HepG2 (cell line): ENCODE measurements around the gene GPRC5B. TPM values are rescaled to one million over a fixed set of nuclear protein-coding genes. Genes with fewer than 3 reads are reported as not detected.

ENCODE experiments used
- ATAC-seq: fragments of 200-7000 bp; cut with Tn5 transposase; 3 replicates; pipeline ENCODE4 v1.9.1; 2020; ENCODE audit warnings: mild to moderate bottlenecking, moderate library complexity
- BruUV-seq: library from RNA; stranded (reverse); fragments of 400-500 nt; replicated peaks from 2 replicates; lab custom pipeline; 2021; lab: Mats Ljungman, UMichigan
- CTCF ChIA-PET: fragments of 300-600 bp; formaldehyde crosslinking; extraction: SDS; loops from one replicate; lab custom pipeline; 2021; ENCODE audit warnings: low total read pairs, inconsistent platforms, low intra/inter-chr PET ratio; lab: Yijun Ruan, JAX
- POLR2A ChIA-PET: fragments of 350-600 bp; sonication (Branson Sonifier 250); formaldehyde crosslinking; loops from one replicate; lab custom pipeline; 2020; ENCODE audit warnings: antibody characterized with exemption, inconsistent platforms; lab: Yijun Ruan, JAX
- DNase-seq: peaks from one replicate; pipeline ENCODE4 v3.0.0-alpha.2; 2015; ENCODE audit warnings: low spot score
- FAIRE-seq: peaks from 3 replicates; lab custom pipeline; 2011; peaks lifted over from hg19 to GRCh38; lab: Jason Lieb, UNC
- H2AFZ ChIP-seq: one replicate; pipeline ENCODE4 v1.6.1; 2011; ENCODE audit warnings: low read length, inconsistent platforms
- H3K27ac ChIP-seq: fragments of 300-600 bp; 3 replicates; pipeline ENCODE4 v1.8.0; 2011; ENCODE audit warnings: mixed run types, mild to moderate bottlenecking, mixed read lengths, low read length, inconsistent platforms; ENCODE audit not compliant: insufficient read depth; ENCODE audit errors: extremely low read length
- H3K27me3 ChIP-seq, 2 experiments: fragments of 200-600 bp in 1 of 2; 2 replicates in 1 of 2; 3 replicates in 1 of 2; pipeline versions ENCODE4 v1.6.0 to v1.8.0; 2011; ENCODE audit warnings: low read length in 2 of 2, mild to moderate bottlenecking in 2 of 2, moderate library complexity in 2 of 2, inconsistent platforms in 1 of 2; ENCODE audit not compliant: insufficient read depth in 2 of 2, control insufficient read depth in 1 of 2
- H3K36me3 ChIP-seq, 2 experiments: fragments of 200-600 bp in 1 of 2; replicated peaks in 1 of 2; 2 replicates in 1 of 2; 3 replicates in 1 of 2; pipeline versions ENCODE4 v1.5.1 to v1.8.0; 2011; ENCODE audit warnings: low read length in 2 of 2, inconsistent platforms in 1 of 2; ENCODE audit not compliant: insufficient read depth in 2 of 2, control insufficient read depth in 1 of 2
- H3K4me1 ChIP-seq: 2 replicates; pipeline ENCODE4 v1.5.1; 2012; ENCODE audit warnings: low read length, inconsistent platforms; ENCODE audit not compliant: insufficient read depth
- H3K4me2 ChIP-seq: 2 replicates; pipeline ENCODE4 v1.6.0; 2011; ENCODE audit warnings: low read depth, low read length, inconsistent platforms
- H3K4me3 ChIP-seq, 3 experiments: fragments of 200-600 bp in 1 of 3; sonication (generic), shearing (Covaris generic) in 1 of 3; replicated peaks in 1 of 3; 2 replicates each; pipeline ENCODE4 v1.5.1; 2011 to 2016; ENCODE audit warnings: low read length in 3 of 3, inconsistent platforms in 2 of 3, low read depth in 2 of 3, mild to moderate bottlenecking in 2 of 3, control low read depth in 1 of 3, mixed read lengths in 1 of 3; ENCODE audit not compliant: insufficient read depth in 1 of 3
- H3K79me2 ChIP-seq: one replicate; pipeline ENCODE4 v1.6.1; 2011; ENCODE audit warnings: low read length, inconsistent platforms; ENCODE audit not compliant: insufficient read depth
- H3K9ac ChIP-seq: 2 replicates; pipeline ENCODE4 v1.6.0; 2011; ENCODE audit warnings: mild to moderate bottlenecking, low read depth, low read length, inconsistent platforms; ENCODE audit not compliant: insufficient read depth
- H3K9me3 ChIP-seq: 2 replicates; pipeline ENCODE4 v1.5.1; 2012; ENCODE audit warnings: mild to moderate bottlenecking, low read length
- H4K20me1 ChIP-seq: 2 replicates; pipeline ENCODE4 v1.6.0; 2011; ENCODE audit warnings: inconsistent platforms, mild to moderate bottlenecking, low read length, moderate library complexity; ENCODE audit not compliant: insufficient read depth
- ATRX ChIP-seq: sonication (generic); formaldehyde crosslinking; IDR thresholded peaks from 2 replicates; pipeline ENCODE4 v1.4.0; 2020; ENCODE audit warnings: missing genetic modification reagents, borderline replicate concordance
- CEBPB ChIP-seq: IDR thresholded peaks from 2 replicates; pipeline ENCODE4 v1.6.1; 2011; ENCODE audit warnings: low read depth, low read length, improper control_type of control experiment, borderline replicate concordance
- CHCHD3 ChIP-seq: sonication (generic); formaldehyde crosslinking; IDR thresholded peaks from 2 replicates; pipeline ENCODE4 v1.8.0; 2022; ENCODE audit warnings: mild to moderate bottlenecking, missing genetic modification reagents, moderate library complexity
- MLLT10 ChIP-seq: sonication (generic); formaldehyde crosslinking; IDR thresholded peaks from 2 replicates; pipeline ENCODE4 v1.4.0; 2020; ENCODE audit warnings: missing genetic modification reagents
- NPAS2 ChIP-seq: sonication (generic); formaldehyde crosslinking; IDR thresholded peaks from 2 replicates; pipeline ENCODE4 v1.8.0; 2022; ENCODE audit warnings: mild to moderate bottlenecking, missing genetic modification reagents, borderline replicate concordance
- U2AF2 ChIP-seq: fragments of 200-400 bp; formaldehyde crosslinking; IDR thresholded peaks from 2 replicates; pipeline ENCODE4 v1.6.1; 2017; ENCODE audit warnings: low read depth, mild to moderate bottlenecking, low read length
- WGBS: methylation state at CpG from one replicate; pipeline ENCODE4 v1.1.6; 2017; ENCODE audit warnings: low lambda C conversion rate; 5-methylcytosine and 5-hydroxymethylcytosine counted together
- in situ Hi-C: cut with HindIII; loops from 2 replicates; pipeline ENCODE4 v1.10.0; 2017; ENCODE audit warnings: low pct_unique_long_range_greater_than_20kb; ENCODE audit not compliant: extremely low pct_ligation_motif_present
- intact Hi-C: fragments of 100-400 bp; cut with micrococcal nuclease; formaldehyde crosslinking; loops from one replicate; pipeline ENCODE4 v1.10.0; 2022; ENCODE audit not compliant: unreplicated experiment
- polyA plus RNA-seq, 8 experiments: library from polyadenylated mRNA; depleted of rRNA in 3 of 8; stranded (reverse) in 7 of 8; unstranded in 1 of 8; fragments of >200 nt; fragmentation: Illumina TruSeq in 4 of 8; extraction: Trizol in 4 of 8; gene quantifications; 2 replicates each; pipeline versions ENCODE4 v1.2.1 to v1.2.3, GENCODE V29; 2011 to 2016; ENCODE audit warnings: low read depth in 4 of 8, missing spikeins in 1 of 8, mixed read lengths in 1 of 8; ENCODE audit not compliant: insufficient read depth in 1 of 8
- total RNA-seq, 5 experiments: library from RNA; depleted of rRNA; stranded (reverse); fragments of >200 nt; fragmentation: Illumina TruSeq; extraction: Trizol; gene quantifications; 2 replicates each; pipeline ENCODE4 v1.2.3, GENCODE V29; 2016; ENCODE audit warnings: low read depth in 1 of 5
- TF ChIP-seq, protein P1 (sequence below): IDR thresholded peaks from 2 replicates; pipeline ENCODE4 v1.6.1; 2012; ENCODE audit warnings: inconsistent platforms
- TF ChIP-seq, protein P2 (sequence below): sonication (generic); formaldehyde crosslinking; conservative IDR thresholded peaks from 2 replicates; pipeline ENCODE4 v1.4.0; 2020; ENCODE audit warnings: missing genetic modification reagents
- TF ChIP-seq, protein P3 (sequence below): fragments of 450-650 bp; IDR thresholded peaks from 2 replicates; pipeline ENCODE4 v1.6.1; 2016
- TF ChIP-seq, protein P4 (sequence below): sonication (generic); formaldehyde crosslinking; IDR thresholded peaks from 2 replicates; pipeline ENCODE4 v1.4.0; 2020; ENCODE audit warnings: mild to moderate bottlenecking, missing genetic modification reagents
- TF ChIP-seq, protein P5 (sequence below): sonication (generic); formaldehyde crosslinking; IDR thresholded peaks from 2 replicates; pipeline ENCODE4 v1.5.0; 2020; ENCODE audit warnings: missing genetic modification reagents

GPRC5B gene
- total and polyA plus RNA-seq, 2 of the 13 experiments (the other 11 are each of a cell fraction or from before 2014, with no cell fraction given) = 0.46 to 0.53 TPM

DNA sequence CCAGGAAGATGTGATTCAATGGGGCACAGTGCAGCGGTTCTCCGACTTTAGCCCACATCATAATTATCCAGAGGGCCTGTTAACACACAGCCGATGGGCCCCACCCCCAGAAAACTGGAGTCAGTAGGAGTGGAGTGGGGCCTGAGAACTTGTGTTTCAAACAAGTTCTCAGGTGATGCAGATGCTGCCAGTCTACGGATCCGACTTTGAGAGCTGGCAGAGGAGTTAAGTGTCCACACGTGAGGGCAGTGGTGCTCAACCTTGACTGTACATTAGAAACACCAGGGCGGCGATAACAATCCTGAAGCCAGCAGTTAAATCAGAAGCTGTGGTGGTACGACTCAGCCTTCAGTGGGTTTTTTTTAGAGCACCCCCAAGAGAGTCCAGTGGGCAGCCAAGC is 75.0 kb downstream of the GPRC5B start:
- H3K27me3 ChIP-seq = no peaks in the 10 kb centered on the region
- H3K36me3 ChIP-seq = no peaks in the 10 kb centered on the region
- no peak overlapping the region for H2AFZ ChIP-seq
- H3K4me3 ChIP-seq = no peak overlapping the region
- TF ChIP-seq CHCHD3 (CRISPR knock-in tag) = no peak
- no peak for TF ChIP-seq NPAS2 (CRISPR knock-in tag)
- TF ChIP-seq, protein P1, sequence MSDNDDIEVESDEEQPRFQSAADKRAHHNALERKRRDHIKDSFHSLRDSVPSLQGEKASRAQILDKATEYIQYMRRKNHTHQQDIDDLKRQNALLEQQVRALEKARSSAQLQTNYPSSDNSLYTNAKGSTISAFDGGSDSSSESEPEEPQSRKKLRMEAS = no peak
- TF ChIP-seq, protein P2, sequence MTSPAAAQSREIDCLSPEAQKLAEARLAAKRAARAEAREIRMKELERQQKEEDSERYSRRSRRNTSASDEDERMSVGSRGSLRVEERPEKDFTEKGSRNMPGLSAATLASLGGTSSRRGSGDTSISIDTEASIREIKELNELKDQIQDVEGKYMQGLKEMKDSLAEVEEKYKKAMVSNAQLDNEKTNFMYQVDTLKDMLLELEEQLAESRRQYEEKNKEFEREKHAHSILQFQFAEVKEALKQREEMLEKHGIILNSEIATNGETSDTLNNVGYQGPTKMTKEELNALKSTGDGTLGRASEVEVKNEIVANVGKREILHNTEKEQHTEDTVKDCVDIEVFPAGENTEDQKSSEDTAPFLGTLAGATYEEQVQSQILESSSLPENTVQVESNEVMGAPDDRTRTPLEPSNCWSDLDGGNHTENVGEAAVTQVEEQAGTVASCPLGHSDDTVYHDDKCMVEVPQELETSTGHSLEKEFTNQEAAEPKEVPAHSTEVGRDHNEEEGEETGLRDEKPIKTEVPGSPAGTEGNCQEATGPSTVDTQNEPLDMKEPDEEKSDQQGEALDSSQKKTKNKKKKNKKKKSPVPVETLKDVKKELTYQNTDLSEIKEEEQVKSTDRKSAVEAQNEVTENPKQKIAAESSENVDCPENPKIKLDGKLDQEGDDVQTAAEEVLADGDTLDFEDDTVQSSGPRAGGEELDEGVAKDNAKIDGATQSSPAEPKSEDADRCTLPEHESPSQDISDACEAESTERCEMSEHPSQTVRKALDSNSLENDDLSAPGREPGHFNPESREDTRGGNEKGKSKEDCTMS (CRISPR knock-in tag) = no peak
- no peak overlapping the region for H3K4me2 ChIP-seq
- FAIRE-seq (no peak), ATAC-seq (no peak), DNase-seq (no peak)
- H3K79me2 ChIP-seq = no peaks in the 10 kb centered on the region
- peaks cover 25% of the 10 kb centered on the region for H3K4me1 ChIP-seq
- WGBS = 81% methylated on average over 9 of the region's 9 CpGs
- in situ Hi-C loops (no loop called here), intact Hi-C loops (no loop called here)
- H3K9ac ChIP-seq = no peak overlapping the region
- no peak overlapping the region for H3K27ac ChIP-seq
- no peaks in the 10 kb centered on the region for H4K20me1 ChIP-seq
- BruUV-seq = no TSS peak
- POLR2A ChIA-PET = no interaction called here
- CTCF ChIA-PET = no interaction called here
- H3K9me3 ChIP-seq = peaks cover 21% of the 10 kb centered on the region

DNA sequence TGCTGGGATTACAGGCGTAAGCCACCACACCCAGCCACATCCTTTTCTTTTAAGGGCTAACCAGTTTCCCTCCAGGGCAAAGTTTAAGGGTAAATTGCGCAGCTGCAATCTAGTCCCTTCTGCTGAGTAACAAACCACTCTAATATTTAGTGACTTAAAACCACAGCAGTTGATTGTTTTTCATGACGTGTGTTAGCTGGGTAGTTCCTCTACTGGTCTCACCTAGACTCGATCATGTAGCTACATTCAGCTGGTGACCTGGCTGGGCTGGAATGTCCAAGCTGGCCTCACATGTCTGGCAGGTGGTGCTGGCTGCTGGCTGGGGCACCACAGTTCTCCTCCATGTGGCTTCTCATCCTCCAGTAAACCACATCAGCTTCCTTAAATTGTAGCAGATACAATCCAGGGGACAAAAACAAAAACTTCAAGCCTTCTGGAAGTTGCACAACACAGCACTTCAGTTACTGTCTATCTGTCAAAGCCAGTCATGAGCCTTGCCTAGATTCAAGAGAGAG is 75.5 kb downstream of the GPRC5B start:
- intact Hi-C loops = no loop called here
- no peaks in the 10 kb centered on the region for H4K20me1 ChIP-seq
- no peak; the same call in 2 of the 3 replicates for ATAC-seq
- peaks cover 25% of the 10 kb centered on the region for H3K4me1 ChIP-seq
- no peak overlapping the region for H2AFZ ChIP-seq
- H3K27ac ChIP-seq = no peak overlapping the region
- no peaks in the 10 kb centered on the region for H3K27me3 ChIP-seq
- CTCF ChIA-PET = no interaction called here
- TF ChIP-seq MLLT10 (CRISPR knock-in tag) (no peak), U2AF2 (no peak), ATRX (CRISPR knock-in tag) (no peak), CEBPB (0 out of 2 replicates have a peak, but pooled peaks have one; percentile 48)
- TF ChIP-seq, protein P1 = no peak
- TF ChIP-seq, protein P3, sequence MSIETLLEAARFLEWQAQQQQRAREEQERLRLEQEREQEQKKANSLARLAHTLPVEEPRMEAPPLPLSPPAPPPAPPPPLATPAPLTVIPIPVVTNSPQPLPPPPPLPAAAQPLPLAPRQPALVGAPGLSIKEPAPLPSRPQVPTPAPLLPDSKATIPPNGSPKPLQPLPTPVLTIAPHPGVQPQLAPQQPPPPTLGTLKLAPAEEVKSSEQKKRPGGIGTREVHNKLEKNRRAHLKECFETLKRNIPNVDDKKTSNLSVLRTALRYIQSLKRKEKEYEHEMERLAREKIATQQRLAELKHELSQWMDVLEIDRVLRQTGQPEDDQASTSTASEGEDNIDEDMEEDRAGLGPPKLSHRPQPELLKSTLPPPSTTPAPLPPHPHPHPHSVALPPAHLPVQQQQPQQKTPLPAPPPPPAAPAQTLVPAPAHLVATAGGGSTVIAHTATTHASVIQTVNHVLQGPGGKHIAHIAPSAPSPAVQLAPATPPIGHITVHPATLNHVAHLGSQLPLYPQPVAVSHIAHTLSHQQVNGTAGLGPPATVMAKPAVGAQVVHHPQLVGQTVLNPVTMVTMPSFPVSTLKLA = no peak
- TF ChIP-seq, protein P4, sequence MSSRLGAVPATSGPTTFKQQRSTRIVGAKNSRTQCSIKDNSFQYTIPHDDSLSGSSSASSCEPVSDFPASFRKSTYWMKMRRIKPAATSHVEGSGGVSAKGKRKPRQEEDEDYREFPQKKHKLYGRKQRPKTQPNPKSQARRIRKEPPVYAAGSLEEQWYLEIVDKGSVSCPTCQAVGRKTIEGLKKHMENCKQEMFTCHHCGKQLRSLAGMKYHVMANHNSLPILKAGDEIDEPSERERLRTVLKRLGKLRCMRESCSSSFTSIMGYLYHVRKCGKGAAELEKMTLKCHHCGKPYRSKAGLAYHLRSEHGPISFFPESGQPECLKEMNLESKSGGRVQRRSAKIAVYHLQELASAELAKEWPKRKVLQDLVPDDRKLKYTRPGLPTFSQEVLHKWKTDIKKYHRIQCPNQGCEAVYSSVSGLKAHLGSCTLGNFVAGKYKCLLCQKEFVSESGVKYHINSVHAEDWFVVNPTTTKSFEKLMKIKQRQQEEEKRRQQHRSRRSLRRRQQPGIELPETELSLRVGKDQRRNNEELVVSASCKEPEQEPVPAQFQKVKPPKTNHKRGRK (CRISPR knock-in tag) = no peak
- TF ChIP-seq, protein P5, sequence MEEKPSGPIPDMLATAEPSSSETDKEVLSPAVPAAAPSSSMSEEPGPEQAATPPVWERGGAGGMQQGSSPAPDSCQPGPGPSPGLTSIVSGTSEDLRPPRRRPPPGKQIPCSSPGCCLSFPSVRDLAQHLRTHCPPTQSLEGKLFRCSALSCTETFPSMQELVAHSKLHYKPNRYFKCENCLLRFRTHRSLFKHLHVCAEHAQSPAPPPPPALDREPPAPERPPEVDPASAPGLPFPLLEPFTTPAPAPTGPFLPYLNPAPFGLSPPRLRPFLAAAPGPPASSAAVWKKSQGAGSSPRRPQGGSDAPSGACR (CRISPR knock-in tag) = no peak
- TF ChIP-seq, all 625 proteins: peak for 1
- Histone ChIP-seq H3K4me3 (no peak overlapping the region), H3K9ac (no peak overlapping the region), H3K9me3 (peaks cover 21% of the 10 kb centered on the region), H3K36me3 (no peaks in the 10 kb centered on the region), H3K79me2 (no peaks in the 10 kb centered on the region), H3K4me2 (no peak overlapping the region)
- in situ Hi-C loops = no loop called here
- no TSS peak for BruUV-seq
- POLR2A ChIA-PET = no interaction called here
- 51% methylated on average over 4 of the region's 4 CpGs for WGBS
- FAIRE-seq (peak; percentile 49), DNase-seq (no peak)
